GM23338 (cell line): Measurements from ENCODE around the gene MS4A18. TPM values are rescaled to one million over a fixed set of nuclear protein-coding genes. Genes with fewer than 3 reads are reported as not detected.
"Not testable (repeated sequence)": the region's sequence is repeated elsewhere in the genome, so short reads cannot be mapped to it uniquely, and the experiment has no call there.

ENCODE experiments used
- ATAC-seq: fragments of 200-7000 bp; cut with Tn5 transposase; 3 replicates; pipeline ENCODE4 v1.9.1; 2020
- DNase-seq: peaks from one replicate; pipeline ENCODE4 v3.0.0-alpha.2; 2015; ENCODE audit warnings: low spot score
- H2AFZ ChIP-seq: fragments of 200-600 bp; sonication (generic); 2 replicates; pipeline ENCODE4 v1.8.0; 2016; ENCODE audit warnings: antibody characterized with exemption, mild to moderate bottlenecking, moderate library complexity
- H3F3A ChIP-seq: fragments of 200-600 bp; sonication (generic); replicated peaks from 2 replicates; pipeline ENCODE4 v1.8.0; 2017; ENCODE audit warnings: antibody characterized with exemption, mixed run types, low read depth
- H3K27ac ChIP-seq: fragments of 200-600 bp; sonication (generic); 2 replicates; pipeline ENCODE4 v1.6.1; 2016; ENCODE audit warnings: low read depth
- H3K27me3 ChIP-seq: fragments of 200-600 bp; sonication (generic); 2 replicates; pipeline ENCODE4 v1.8.0; 2016; ENCODE audit warnings: mild to moderate bottlenecking, mixed run types, moderate library complexity; ENCODE audit not compliant: insufficient read depth
- H3K36me3 ChIP-seq: fragments of 200-600 bp; sonication (generic); 2 replicates; pipeline ENCODE4 v1.8.0; 2016; ENCODE audit warnings: mild to moderate bottlenecking; ENCODE audit not compliant: insufficient read depth
- H3K4me1 ChIP-seq: fragments of 200-600 bp; sonication (generic); 2 replicates; pipeline ENCODE4 v1.8.0; 2016; ENCODE audit warnings: mild to moderate bottlenecking, moderate library complexity; ENCODE audit not compliant: insufficient read depth
- H3K4me2 ChIP-seq: fragments of 200-600 bp; sonication (generic); 2 replicates; pipeline ENCODE4 v1.7.1; 2017; ENCODE audit warnings: mixed run types
- H3K4me3 ChIP-seq: fragments of 200-600 bp; sonication (generic); 2 replicates; pipeline ENCODE4 v1.6.1; 2016; ENCODE audit warnings: mixed run types
- H3K79me2 ChIP-seq: fragments of 200-600 bp; sonication (generic); replicated peaks from 2 replicates; pipeline ENCODE4 v1.8.0; 2017; ENCODE audit warnings: mild to moderate bottlenecking; ENCODE audit not compliant: insufficient read depth
- H3K9me2 ChIP-seq: fragments of 200-600 bp; sonication (generic); 2 replicates; pipeline ENCODE4 v1.8.0; 2017; ENCODE audit not compliant: insufficient read depth
- H4K20me1 ChIP-seq: fragments of 200-600 bp; sonication (generic); replicated peaks from 2 replicates; pipeline ENCODE4 v1.8.0; 2017; ENCODE audit warnings: mild to moderate bottlenecking; ENCODE audit not compliant: insufficient read depth
- H3K27ac Mint-ChIP-seq: 2 replicates; pipeline ENCODE4 v1.8.0; 2020; ENCODE audit warnings: inconsistent platforms, mild to moderate bottlenecking, moderate library complexity, mixed read lengths
- H3K27me3 Mint-ChIP-seq: 3 replicates; pipeline ENCODE4 v1.8.0; 2022; ENCODE audit warnings: low read depth, mild to moderate bottlenecking, moderate library complexity, mixed read lengths, inconsistent platforms; ENCODE audit not compliant: insufficient read depth, poor library complexity
- H3K36me3 Mint-ChIP-seq: 3 replicates; pipeline ENCODE4 v1.8.0; 2021; ENCODE audit warnings: low read depth, mild to moderate bottlenecking, inconsistent platforms, moderate library complexity, mixed read lengths
- H3K4me1 Mint-ChIP-seq: 3 replicates; pipeline ENCODE4 v1.8.0; 2020; ENCODE audit warnings: mild to moderate bottlenecking, inconsistent platforms, mixed read lengths
- H3K4me3 Mint-ChIP-seq: 3 replicates; pipeline ENCODE4 v1.8.0; 2021; ENCODE audit warnings: moderate library complexity, mild to moderate bottlenecking, inconsistent platforms, mixed read lengths
- H3K9me3 Mint-ChIP-seq: 3 replicates; pipeline ENCODE4 v1.8.0; 2020; ENCODE audit warnings: moderate library complexity, mild to moderate bottlenecking, inconsistent platforms, mixed read lengths
- CREB1 ChIP-seq: fragments of 250-450 bp; sonication (Bioruptor Pico); IDR thresholded peaks from 2 replicates; pipeline ENCODE4 v1.5.0; 2020; ENCODE audit warnings: low read depth, mild to moderate bottlenecking, moderate library complexity
- CTCF ChIP-seq, 2 experiments: fragments of 200-600 bp in 1 of 2; sonication (generic) in 1 of 2; conservative IDR thresholded peaks; 2 replicates each; pipeline versions ENCODE4 v1.5.1 to v1.6.1; 2016 to 2017; ENCODE audit warnings: antibody characterized with exemption in 2 of 2, low read depth in 2 of 2, mild to moderate bottlenecking in 2 of 2, moderate library complexity in 1 of 2
- ETS1 ChIP-seq: IDR thresholded peaks from 2 replicates; pipeline ENCODE4 v1.6.1; 2016; ENCODE audit warnings: antibody characterized with exemption
- EZH2 ChIP-seq: fragments of 200-600 bp; sonication (generic); IDR thresholded peaks from one replicate; pipeline ENCODE4 v1.8.0; 2017; ENCODE audit warnings: antibody characterized with exemption, mild to moderate bottlenecking, low read depth; ENCODE audit not compliant: unreplicated experiment
- STAT1 ChIP-seq: IDR thresholded peaks from one replicate; pipeline ENCODE4 v1.6.1; 2016; ENCODE audit warnings: antibody characterized with exemption; ENCODE audit not compliant: unreplicated experiment
- ZNF114 ChIP-seq: fragments of 250-450 bp; sonication (Bioruptor Pico); IDR thresholded peaks from 2 replicates; pipeline ENCODE4 v1.5.0; 2020; ENCODE audit warnings: mild to moderate bottlenecking, moderate library complexity
- long read RNA-seq: library from polyadenylated mRNA; unstranded; transcript quantifications from one replicate; pipeline ENCODE4 v2.0.0, GENCODE V29; 2020; ENCODE audit not compliant: unreplicated experiment
- polyA plus RNA-seq: library from polyadenylated mRNA; unstranded; fragments of >200 nt; fragmentation: Nextera tagmentation; extraction: Ambion mirVana; gene quantifications from 2 replicates; pipeline ENCODE4 v1.2.1, GENCODE V29; 2016
- total RNA-seq: library from RNA; depleted of rRNA; stranded (reverse); fragments of >200 nt; shearing (Covaris generic); gene quantifications from 2 replicates; pipeline ENCODE4 v1.2.3, GENCODE V29; 2014; rRNA removed

MS4A18 gene
- total RNA-seq (not detected in 2 replicates), polyA plus RNA-seq (not detected in 2 replicates)
- long read RNA-seq = 0 reads

- Mint-ChIP-seq H3K27me3 (peaks cover 14% of the 10 kb centered on the region), H3K4me3 (no peak within 1 kb of the TSS), H3K9me3 (peaks cover 14% of the 10 kb centered on the region), H3K36me3 (no peaks in the 10 kb centered on the region), H3K27ac (no peak within 1 kb of the TSS), H3K4me1 (no peaks in the 10 kb centered on the region)
- Histone ChIP-seq H3K79me2 (no peaks in the 10 kb centered on the region), H3K9me2 (0 out of 2 replicates have a peak, but pooled peaks cover 3% of the 10 kb centered on the region), H3K4me2 (no peak within 1 kb of the TSS), H3K4me1 (no peaks in the 10 kb centered on the region), H3K27ac (no peak within 1 kb of the TSS), H3K4me3 (no peak within 1 kb of the TSS), H4K20me1 (no peaks in the 10 kb centered on the region), H2AFZ (no peak within 1 kb of the TSS), H3K27me3 (no peaks in the 10 kb centered on the region), H3F3A (no peaks in the 10 kb centered on the region), H3K36me3 (no peaks in the 10 kb centered on the region)
- TF ChIP-seq ETS1 = no peak
- no peak for DNase-seq
- ATAC-seq = no peak
Observed at GRCh38 chr11:60724420-60724819, at the start of gene MS4A18. Gene MS4A18 (plus strand): TSS chr11:60724720.

GRCh38 chr11:60678231-60678630, 46.3 kb upstream of the MS4A18 start:
- H3K9me3 Mint-ChIP-seq = peaks cover 62% of the 10 kb centered on the region
- H3K4me2 ChIP-seq, H3K27me3 ChIP-seq, H3K4me3 ChIP-seq, H3K79me2 ChIP-seq, H3K27ac ChIP-seq, H3K4me3 Mint-ChIP-seq, H3K4me1 ChIP-seq, H3K36me3 ChIP-seq, DNase-seq, H3K27ac Mint-ChIP-seq, H3K27me3 Mint-ChIP-seq, H3K9me2 ChIP-seq, H3K4me1 Mint-ChIP-seq, H3F3A ChIP-seq, H2AFZ ChIP-seq, H4K20me1 ChIP-seq, ATAC-seq: not testable (repeated sequence)
- peaks cover 28% of the 10 kb centered on the region for H3K36me3 Mint-ChIP-seq

GRCh38 chr11:60679879-60680278, 44.6 kb upstream of the MS4A18 start:
- H3K4me1 ChIP-seq = no peaks in the 10 kb centered on the region
- Mint-ChIP-seq H3K27me3 (peaks cover 2% of the 10 kb centered on the region), H3K36me3 (peaks cover 28% of the 10 kb centered on the region), H3K4me1 (no peaks in the 10 kb centered on the region), H3K27ac (no peak overlapping the region), H3K9me3 (peaks cover 52% of the 10 kb centered on the region), H3K4me3 (no peak overlapping the region)
- H2AFZ ChIP-seq = no peak overlapping the region
- H3K4me2 ChIP-seq = no peak overlapping the region
- no peaks in the 10 kb centered on the region for H3K9me2 ChIP-seq
- no peak overlapping the region for H3K27ac ChIP-seq
- no peaks in the 10 kb centered on the region for H4K20me1 ChIP-seq
- H3F3A ChIP-seq = no peaks in the 10 kb centered on the region
- H3K27me3 ChIP-seq = no peaks in the 10 kb centered on the region
- H3K36me3 ChIP-seq = peaks cover 10% of the 10 kb centered on the region
- ATAC-seq (no peak), DNase-seq (no peak)
- H3K79me2 ChIP-seq = no peaks in the 10 kb centered on the region
- H3K4me3 ChIP-seq = no peak overlapping the region
- TF ChIP-seq ETS1 = no peak
- no peak for TF ChIP-seq EZH2
- no peak for TF ChIP-seq CREB1 (CRISPR knock-in tag)
- TF ChIP-seq ZNF114 (CRISPR knock-in tag) = no peak
- no peak for TF ChIP-seq CTCF (conservative IDR thresholded peaks at IDR 0.05; ENCODE audit: low read depth in 2 of 2)
- TF ChIP-seq STAT1 = no peak
